T follicular helper cell (primary cell): ENCODE measurements around the gene PROSER3.
"Not testable (repeated sequence)": the region's sequence is repeated elsewhere in the genome, so short reads cannot be mapped to it uniquely, and the experiment has no call there.

Experiments
- DNase-seq: peaks from one replicate; pipeline ENCODE4 v3.0.0-alpha.2; 2020; ENCODE audit warnings: low read depth

The PROSER3 gene

GRCh38 chr19:35722461-35722860 is 35.5 kb upstream of the PROSER3 start:
- DNase-seq = no peak

GRCh38 chr19:35722897-35723296 is 35.1 kb upstream of the PROSER3 start:
- DNase-seq = no peak

- no peak for DNase-seq
Observed at GRCh38 chr19:35723671-35724070, 34.3 kb upstream of the PROSER3 start.

GRCh38 chr19:35724132-35724531 is 33.8 kb upstream of the PROSER3 start:
- not testable (repeated sequence) for DNase-seq

DNA sequence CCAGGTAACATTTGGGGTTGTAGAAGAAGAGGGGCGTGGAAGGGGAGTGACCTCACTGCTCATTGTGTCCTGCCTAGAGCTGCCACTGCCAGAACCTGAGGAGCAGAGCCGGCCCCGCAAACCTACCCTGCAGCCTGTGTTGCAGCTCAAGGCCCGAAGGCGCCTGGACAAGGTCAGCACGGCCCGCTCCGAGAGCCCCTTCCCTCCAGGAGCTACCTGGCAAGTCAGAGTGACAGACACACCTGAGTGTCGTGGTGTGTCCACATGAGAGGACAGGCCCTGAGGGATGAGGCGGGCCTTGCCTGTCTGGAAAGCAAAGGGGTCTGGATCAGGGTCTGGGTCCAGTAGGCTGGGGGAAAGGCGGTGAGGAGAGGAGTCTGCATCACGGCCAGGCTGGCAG is 33.4 kb upstream of the PROSER3 start:
- DNase-seq = no peak

- no peak for DNase-seq
Observed at GRCh38 chr19:35725216-35725861, 32.6 kb upstream of the PROSER3 start.

GRCh38 chr19:35727053-35727955 is 30.7 kb upstream of the PROSER3 start:
- no peak for DNase-seq

- no peak for DNase-seq
Observed at GRCh38 chr19:35727956-35728706, 29.8 kb upstream of the PROSER3 start.

- DNase-seq = no peak
Observed at GRCh38 chr19:35729021-35729420, 29.0 kb upstream of the PROSER3 start.

DNA sequence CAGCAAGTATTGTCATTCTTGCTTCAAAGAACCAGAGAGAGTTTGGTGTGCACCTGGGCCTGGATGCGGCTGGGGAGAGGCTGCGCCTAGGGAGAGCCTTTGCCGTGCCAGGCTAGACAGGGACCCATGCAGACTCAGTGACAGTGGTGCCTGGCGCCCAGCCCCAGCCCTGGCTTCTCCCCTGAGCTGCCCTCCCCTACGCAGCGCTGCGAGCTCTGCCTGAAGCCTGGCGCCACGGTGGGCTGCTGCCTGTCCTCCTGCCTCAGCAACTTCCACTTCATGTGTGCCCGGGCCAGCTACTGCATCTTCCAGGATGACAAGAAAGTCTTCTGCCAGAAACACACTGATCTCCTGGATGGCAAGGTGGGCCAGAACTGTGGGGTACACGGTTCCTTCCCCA is 28.2 kb upstream of the PROSER3 start:
- no peak for DNase-seq

- no peak for DNase-seq
Observed at GRCh38 chr19:35730326-35730725, 27.6 kb upstream of the PROSER3 start.

DNA sequence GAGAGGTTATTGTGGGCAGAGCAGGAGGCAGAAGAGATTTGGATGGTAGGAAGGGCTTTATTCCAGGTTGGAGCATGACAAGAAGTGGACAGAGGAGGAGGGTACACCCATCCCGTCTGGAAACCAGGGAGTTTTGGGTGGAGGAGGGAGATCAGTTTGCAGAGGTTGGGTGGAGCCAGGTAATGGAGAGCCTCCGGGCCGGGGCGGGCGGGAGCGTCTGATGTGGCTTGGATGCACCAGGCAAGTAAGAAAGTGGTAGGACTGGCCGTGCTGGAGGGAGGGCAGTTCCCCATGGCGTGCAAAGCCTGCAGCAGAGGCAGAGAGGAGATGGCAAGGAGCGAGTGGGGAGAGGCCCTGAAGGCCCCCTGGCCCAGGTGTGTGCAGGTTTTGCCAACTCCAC is 26.6 kb upstream of the PROSER3 start:
- DNase-seq = no peak

DNA sequence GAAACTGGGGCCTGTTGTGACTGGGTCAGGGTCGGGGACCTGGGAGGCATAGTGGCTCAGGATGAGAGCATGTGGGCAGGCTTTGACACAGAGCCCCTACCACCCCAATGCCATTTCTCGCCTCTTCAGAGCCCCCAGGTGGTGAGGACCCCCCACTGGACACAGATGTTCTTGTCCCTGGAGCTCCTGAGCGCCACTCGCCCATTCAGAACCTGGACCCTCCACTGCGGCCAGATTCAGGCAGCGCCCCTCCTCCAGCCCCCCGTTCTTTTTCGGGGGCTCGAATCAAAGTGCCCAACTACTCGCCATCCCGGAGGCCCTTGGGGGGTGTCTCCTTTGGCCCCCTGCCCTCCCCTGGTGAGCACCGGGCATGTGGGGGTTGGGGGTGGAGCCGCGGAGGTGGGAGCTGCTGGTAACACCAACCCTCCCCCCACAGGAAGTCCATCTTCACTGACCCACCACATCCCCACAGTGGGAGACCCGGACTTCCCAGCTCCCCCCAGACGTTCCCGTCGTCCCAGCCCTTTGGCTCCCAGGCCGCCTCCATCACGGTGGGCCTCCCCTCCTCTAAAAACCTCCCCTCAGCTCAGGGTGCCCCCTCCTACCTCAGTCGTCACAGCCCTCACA is 26.1 kb upstream of the PROSER3 start:
- DNase-seq = no peak

GRCh38 chr19:35732540-35733179 is 25.3 kb upstream of the PROSER3 start:
- no peak for DNase-seq

GRCh38 chr19:35733180-35734125 is 24.5 kb upstream of the PROSER3 start:
- no peak for DNase-seq

DNA sequence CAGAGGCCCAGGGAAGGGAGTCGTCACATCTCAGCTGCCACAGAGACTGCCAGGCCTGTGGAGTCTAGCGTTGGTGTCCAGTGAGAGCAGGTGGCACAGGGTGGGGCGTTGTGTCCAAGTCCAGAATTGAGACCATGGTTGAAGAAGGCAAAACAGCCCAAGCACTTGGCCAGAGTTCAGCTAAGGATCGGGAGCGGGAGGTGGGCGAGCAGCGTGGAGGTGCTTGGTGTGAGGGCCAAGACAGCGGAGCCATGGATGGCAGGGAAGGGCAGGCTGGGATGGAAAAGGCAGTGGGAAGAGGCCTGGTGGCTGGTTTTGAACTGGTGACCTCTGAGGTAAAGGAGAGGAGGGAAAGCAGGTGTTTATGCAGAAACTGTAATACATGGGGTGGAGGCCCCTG is 23.7 kb upstream of the PROSER3 start:
- DNase-seq = no peak

GRCh38 chr19:35734889-35735288 is 23.1 kb upstream of the PROSER3 start:
- DNase-seq = no peak

- no peak for DNase-seq
Observed at GRCh38 chr19:35736913-35737886, 20.8 kb upstream of the PROSER3 start.
